GM12878 (cell line): ENCODE results near the gene MRPL46. TPM values are rescaled to one million over a fixed set of nuclear protein-coding genes. Genes with fewer than 3 reads are reported as not detected.
A peak's percentile ranks its signal among the peaks of the same experiment; 100 is the strongest.

ENCODE experiments used
- ATAC-seq: fragments of 200-7000 bp; cut with Tn5 transposase; 3 replicates; pipeline ENCODE4 v1.9.1; 2020; ENCODE audit warnings: mild to moderate bottlenecking, moderate library complexity
- BruUV-seq: library from RNA; stranded (reverse); fragments of 400-500 nt; replicated peaks from 2 replicates; lab custom pipeline; 2021; lab: Mats Ljungman, UMichigan
- CTCF ChIA-PET: fragments of 300-600 bp; sonication (Branson Sonifier 250); formaldehyde crosslinking; extraction: SDS; loops from one replicate; lab custom pipeline; 2021; ENCODE audit warnings: inconsistent platforms; lab: Yijun Ruan, JAX
- POLR2A ChIA-PET: fragments of 350-600 bp; formaldehyde crosslinking; extraction: SDS; loops from one replicate; lab custom pipeline; 2021; ENCODE audit warnings: inconsistent platforms; lab: Charles Lee
- RAD21 ChIA-PET: fragments of 300-600 bp; sonication (Branson Sonifier 250); formaldehyde crosslinking; loops from one replicate; lab custom pipeline; 2023; ENCODE audit warnings: antibody characterized with exemption; ENCODE audit not compliant: unreplicated experiment; lab: Charles Lee
- SMC1A ChIA-PET: fragments of 300-600 bp; sonication (Branson Sonifier 250); formaldehyde crosslinking; loops from one replicate; lab custom pipeline; 2023; ENCODE audit not compliant: unreplicated experiment, uncharacterized antibody; lab: Charles Lee
- DNase-seq: peaks from one replicate; pipeline ENCODE4 v3.0.0-alpha.2; 2011; ENCODE audit warnings: low read depth, low spot score
- FAIRE-seq: peaks from 3 replicates; lab custom pipeline; 2011; peaks lifted over from hg19 to GRCh38; lab: Jason Lieb, UNC
- H2AFZ ChIP-seq: 2 replicates; pipeline ENCODE4 v1.6.0; 2011; ENCODE audit warnings: low read depth, low read length, control low read depth; ENCODE audit not compliant: control insufficient read depth
- H3K27ac ChIP-seq: 2 replicates; pipeline ENCODE4 v1.5.1; 2011; ENCODE audit warnings: control low read depth; ENCODE audit not compliant: control insufficient read depth, insufficient read depth
- H3K27me3 ChIP-seq, 2 experiments: replicated peaks in 1 of 2; 2 replicates each; pipeline versions ENCODE4 v1.6.0 to v1.6.1; 2011; ENCODE audit warnings: low read length in 1 of 2; ENCODE audit not compliant: control insufficient read depth in 2 of 2, insufficient read depth in 2 of 2
- H3K36me3 ChIP-seq, 2 experiments: 2 replicates each; pipeline ENCODE4 v1.5.1; 2011; ENCODE audit warnings: low read length in 1 of 2; ENCODE audit not compliant: control insufficient read depth in 2 of 2, insufficient read depth in 2 of 2
- H3K4me1 ChIP-seq: 2 replicates; pipeline ENCODE4 v1.6.1; 2011; ENCODE audit warnings: mild to moderate bottlenecking, low read length, moderate library complexity, mixed read lengths; ENCODE audit not compliant: control insufficient read depth, insufficient read depth
- H3K4me2 ChIP-seq: 2 replicates; pipeline ENCODE4 v1.6.0; 2011; ENCODE audit warnings: control low read depth; ENCODE audit not compliant: control insufficient read depth, insufficient read depth
- H3K4me3 ChIP-seq: fragments of 200-600 bp; sonication (generic); 2 replicates; pipeline ENCODE4 v1.5.1; 2016
- H3K79me2 ChIP-seq: 2 replicates; pipeline ENCODE4 v1.6.0; 2011; ENCODE audit warnings: low read length; ENCODE audit not compliant: control insufficient read depth, insufficient read depth
- H3K9ac ChIP-seq: 2 replicates; pipeline ENCODE4 v1.8.0; 2011; ENCODE audit warnings: low read length, control low read depth, mixed read lengths; ENCODE audit not compliant: control insufficient read depth, insufficient read depth
- H3K9me3 ChIP-seq: replicated peaks from 3 replicates; pipeline ENCODE4 v1.5.1; 2011; ENCODE audit warnings: mild to moderate bottlenecking, low read length; ENCODE audit not compliant: control insufficient read depth, insufficient read depth
- H4K20me1 ChIP-seq: 2 replicates; pipeline ENCODE4 v1.6.0; 2011; ENCODE audit not compliant: control insufficient read depth, insufficient read depth
- JUNB ChIP-seq: IDR thresholded peaks from 2 replicates; pipeline ENCODE4 v1.6.1; 2016; ENCODE audit warnings: antibody characterized with exemption, mild to moderate bottlenecking
- WGBS: methylation state at CpG from one replicate; pipeline ENCODE4 v1.1.6; 2016; ENCODE audit warnings: low lambda C conversion rate; ENCODE audit not compliant: insufficient replicate concordance, insufficient coverage; ENCODE audit errors: missing lambda C conversion rate; 5-methylcytosine and 5-hydroxymethylcytosine counted together
- in situ Hi-C: fragments of 300-500 bp; cut with MboI; formaldehyde crosslinking; loops from 9 replicates; pipeline ENCODE4 v1.14.3; 2018; ENCODE audit warnings: mixed read lengths
- intact Hi-C: fragments of 100-400 bp; cut with micrococcal nuclease; formaldehyde crosslinking; loops from one replicate; pipeline ENCODE4 v1.14.2; 2022; ENCODE audit not compliant: unreplicated experiment
- polyA plus RNA-seq, 11 experiments: library from polyadenylated mRNA; depleted of rRNA in 4 of 11; unstranded in 6 of 11; stranded (reverse) in 5 of 11; fragments of >200 nt; fragmentation: Nextera tagmentation in 4 of 11; fragmentation: Illumina TruSeq in 1 of 11; extraction: Ambion mirVana in 4 of 11; extraction: Trizol in 1 of 11; gene quantifications; 1 replicate in 1 of 11; 2 replicates in 10 of 11; pipeline versions ENCODE4 v1.2.1 to v1.2.3, GENCODE V29; 2011 to 2016; ENCODE audit warnings: inconsistent platforms in 2 of 11, missing spikeins in 2 of 11, low read depth in 1 of 11
- total RNA-seq, 4 experiments: library from RNA; depleted of rRNA in 3 of 4; stranded (reverse); fragments of >200 nt in 3 of 4; fragmentation: Illumina TruSeq in 1 of 4; extraction: Trizol in 1 of 4; gene quantifications; 2 replicates each; pipeline versions ENCODE4 v1.2.1 to v1.2.3, GENCODE V29; 2013 to 2021
- TF ChIP-seq, protein P1 (sequence below): IDR thresholded peaks from 2 replicates; pipeline ENCODE4 v1.6.1; 2012; ENCODE audit warnings: mild to moderate bottlenecking, low read depth, low read length

The MRPL46 gene
- total and polyA plus RNA-seq, 10 of the 15 experiments (the other 5 are each of a cell fraction or from before 2014, with no cell fraction given), result 37.4 to 96.7 (median 52.9) TPM

- FAIRE-seq (no peak), ATAC-seq (peak; percentile 50; the same call in 2 of the 3 replicates), DNase-seq (no peak)
- H3K4me3 ChIP-seq, result no peak overlapping the region
- no peak for TF ChIP-seq JUNB
- TF ChIP-seq, protein P1, sequence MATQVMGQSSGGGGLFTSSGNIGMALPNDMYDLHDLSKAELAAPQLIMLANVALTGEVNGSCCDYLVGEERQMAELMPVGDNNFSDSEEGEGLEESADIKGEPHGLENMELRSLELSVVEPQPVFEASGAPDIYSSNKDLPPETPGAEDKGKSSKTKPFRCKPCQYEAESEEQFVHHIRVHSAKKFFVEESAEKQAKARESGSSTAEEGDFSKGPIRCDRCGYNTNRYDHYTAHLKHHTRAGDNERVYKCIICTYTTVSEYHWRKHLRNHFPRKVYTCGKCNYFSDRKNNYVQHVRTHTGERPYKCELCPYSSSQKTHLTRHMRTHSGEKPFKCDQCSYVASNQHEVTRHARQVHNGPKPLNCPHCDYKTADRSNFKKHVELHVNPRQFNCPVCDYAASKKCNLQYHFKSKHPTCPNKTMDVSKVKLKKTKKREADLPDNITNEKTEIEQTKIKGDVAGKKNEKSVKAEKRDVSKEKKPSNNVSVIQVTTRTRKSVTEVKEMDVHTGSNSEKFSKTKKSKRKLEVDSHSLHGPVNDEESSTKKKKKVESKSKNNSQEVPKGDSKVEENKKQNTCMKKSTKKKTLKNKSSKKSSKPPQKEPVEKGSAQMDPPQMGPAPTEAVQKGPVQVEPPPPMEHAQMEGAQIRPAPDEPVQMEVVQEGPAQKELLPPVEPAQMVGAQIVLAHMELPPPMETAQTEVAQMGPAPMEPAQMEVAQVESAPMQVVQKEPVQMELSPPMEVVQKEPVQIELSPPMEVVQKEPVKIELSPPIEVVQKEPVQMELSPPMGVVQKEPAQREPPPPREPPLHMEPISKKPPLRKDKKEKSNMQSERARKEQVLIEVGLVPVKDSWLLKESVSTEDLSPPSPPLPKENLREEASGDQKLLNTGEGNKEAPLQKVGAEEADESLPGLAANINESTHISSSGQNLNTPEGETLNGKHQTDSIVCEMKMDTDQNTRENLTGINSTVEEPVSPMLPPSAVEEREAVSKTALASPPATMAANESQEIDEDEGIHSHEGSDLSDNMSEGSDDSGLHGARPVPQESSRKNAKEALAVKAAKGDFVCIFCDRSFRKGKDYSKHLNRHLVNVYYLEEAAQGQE, result peak; percentile 53; the same call in 1 of the 2 replicates
- intact Hi-C loops, result no loop called here
- no peaks in the 10 kb centered on the region for H3K4me1 ChIP-seq
- no peaks in the 10 kb centered on the region for H3K79me2 ChIP-seq
- ChIA-PET CTCF (interaction anchor here (1.3 to 1.7 kb wide), 2 partner anchors 18 to 126 kb away, joined by 4 to 5 read pairs; no protein-coding TSS in a partner anchor), RAD21 (no interaction called here), SMC1A (interaction anchor here (0.8 kb wide), 1 partner anchor 11 kb away, joined by 3 read pairs; no protein-coding TSS in a partner anchor), POLR2A (no interaction called here)
- no TSS peak for BruUV-seq
- in situ Hi-C loops, result no loop called here
- H3K9ac ChIP-seq, result no peak overlapping the region
- WGBS, result 56% methylated on average over 4 of the region's 4 CpGs
- no peak overlapping the region for H3K27ac ChIP-seq
- no peaks in the 10 kb centered on the region for H3K9me3 ChIP-seq
- H4K20me1 ChIP-seq, result no peaks in the 10 kb centered on the region
- no peak overlapping the region for H3K4me2 ChIP-seq
- no peaks in the 10 kb centered on the region for H3K36me3 ChIP-seq
- H3K27me3 ChIP-seq, result no peaks in the 10 kb centered on the region
- no peak overlapping the region for H2AFZ ChIP-seq
Observed at GRCh38 chr15:88489321-88489720, 22.1 kb upstream of the MRPL46 start.
